ENCODE measurements around the gene CUX1. TPM values are rescaled to one million over a fixed set of nuclear protein-coding genes. Genes with fewer than 3 reads are reported as not detected.

Gene CUX1
- total RNA-seq, 4 donors from 2014 or later = 56.9 to 124 (median 93.2) TPM

- in situ Hi-C loops (cut with MboI; ENCODE audit: low pct_ligation_motif_present in 1 of 4, low pct_unique_long_range_greater_than_20kb in 1 of 4, low sequenced_read_pairs in 3 of 4) (no loop called here), intact Hi-C loops (cut with DNase I; ENCODE audit: low total_unique reads) (no loop called here)
- H3K4me3 ChIP-seq = no peak overlapping the region
- DNase-seq = no peak
- H3K4me1 ChIP-seq = no peaks in the 10 kb centered on the region
- 91% methylated on average over 5 to 6 of the region's 6 CpGs for WGBS, 2 donors (ENCODE audit: low coverage in 1 of 2)
- TF ChIP-seq, protein P1, sequence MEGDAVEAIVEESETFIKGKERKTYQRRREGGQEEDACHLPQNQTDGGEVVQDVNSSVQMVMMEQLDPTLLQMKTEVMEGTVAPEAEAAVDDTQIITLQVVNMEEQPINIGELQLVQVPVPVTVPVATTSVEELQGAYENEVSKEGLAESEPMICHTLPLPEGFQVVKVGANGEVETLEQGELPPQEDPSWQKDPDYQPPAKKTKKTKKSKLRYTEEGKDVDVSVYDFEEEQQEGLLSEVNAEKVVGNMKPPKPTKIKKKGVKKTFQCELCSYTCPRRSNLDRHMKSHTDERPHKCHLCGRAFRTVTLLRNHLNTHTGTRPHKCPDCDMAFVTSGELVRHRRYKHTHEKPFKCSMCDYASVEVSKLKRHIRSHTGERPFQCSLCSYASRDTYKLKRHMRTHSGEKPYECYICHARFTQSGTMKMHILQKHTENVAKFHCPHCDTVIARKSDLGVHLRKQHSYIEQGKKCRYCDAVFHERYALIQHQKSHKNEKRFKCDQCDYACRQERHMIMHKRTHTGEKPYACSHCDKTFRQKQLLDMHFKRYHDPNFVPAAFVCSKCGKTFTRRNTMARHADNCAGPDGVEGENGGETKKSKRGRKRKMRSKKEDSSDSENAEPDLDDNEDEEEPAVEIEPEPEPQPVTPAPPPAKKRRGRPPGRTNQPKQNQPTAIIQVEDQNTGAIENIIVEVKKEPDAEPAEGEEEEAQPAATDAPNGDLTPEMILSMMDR (IDR thresholded peaks at IDR 0.05) = no peak
- no peak for TF ChIP-seq EP300 (IDR thresholded peaks at IDR 0.05; ENCODE audit: low read depth)
- TF ChIP-seq POLR2AphosphoS5 (IDR thresholded peaks at IDR 0.05) = no peak
- TF ChIP-seq POLR2A (IDR thresholded peaks at IDR 0.05) = no peak
- H3K36me3 ChIP-seq = peaks cover 0 to 26% (median 6%) of the 10 kb centered on the region in 4 donors
- no peak overlapping the region for H3K27ac ChIP-seq
- H3K27me3 ChIP-seq = no peaks in the 10 kb centered on the region
- no peaks in the 10 kb centered on the region for H3K9me3 ChIP-seq
These were observed 368.9 kb downstream of the CUX1 start for GRCh38 chr7:102186306-102186705.

DNA sequence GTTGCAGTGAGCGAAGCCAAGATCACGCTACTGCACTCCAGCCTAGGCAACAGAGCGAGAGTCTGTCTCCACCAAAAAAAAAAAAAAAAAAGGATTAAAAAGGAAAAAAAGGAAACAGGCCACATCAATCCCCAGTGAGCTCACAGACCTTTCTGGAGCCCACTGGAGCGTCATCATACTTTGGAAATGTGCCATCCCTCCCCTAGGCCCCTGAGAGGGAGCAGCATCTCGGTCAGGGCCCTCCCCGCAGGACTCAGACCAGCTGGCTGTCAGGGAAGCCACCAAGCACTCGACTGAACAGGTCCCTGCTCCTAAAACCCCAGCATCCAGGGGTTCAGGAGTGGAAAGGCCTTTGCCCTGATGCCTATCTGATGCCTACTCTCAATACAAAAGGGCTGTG, 371.3 kb downstream of the CUX1 start:
- TF ChIP-seq POLR2A (IDR thresholded peaks at IDR 0.05) (no peak), EP300 (IDR thresholded peaks at IDR 0.05; ENCODE audit: low read depth) (no peak), POLR2AphosphoS5 (IDR thresholded peaks at IDR 0.05) (no peak)
- TF ChIP-seq, protein P1 (IDR thresholded peaks at IDR 0.05) = no peak
- in situ Hi-C loops (cut with MboI; ENCODE audit: low pct_ligation_motif_present in 1 of 4, low pct_unique_long_range_greater_than_20kb in 1 of 4, low sequenced_read_pairs in 3 of 4) = no loop called here
- H3K9me3 ChIP-seq = no peaks in the 10 kb centered on the region
- H3K27ac ChIP-seq = no peak overlapping the region
- intact Hi-C loops (cut with DNase I; ENCODE audit: low total_unique reads) = no loop called here
- H3K36me3 ChIP-seq = peaks cover 0 to 28% (median 6%) of the 10 kb centered on the region in 4 donors
- no peak for DNase-seq
- H3K4me3 ChIP-seq = no peak overlapping the region
- WGBS, 2 donors (ENCODE audit: low coverage in 1 of 2) = 93 to 95% methylated on average over 4 to 7 of the region's 7 CpGs
- H3K4me1 ChIP-seq = no peaks in the 10 kb centered on the region
- no peaks in the 10 kb centered on the region for H3K27me3 ChIP-seq

GRCh38 chr7:102189756-102190155, 372.3 kb downstream of the CUX1 start:
- Histone ChIP-seq H3K4me3 (no peak overlapping the region), H3K36me3 (peaks cover 0 to 38% (median 6%) of the 10 kb centered on the region in 4 donors), H3K9me3 (no peaks in the 10 kb centered on the region), H3K27me3 (no peaks in the 10 kb centered on the region), H3K4me1 (no peaks in the 10 kb centered on the region), H3K27ac (no peak overlapping the region)
- TF ChIP-seq EP300 (IDR thresholded peaks at IDR 0.05; ENCODE audit: low read depth) (no peak), POLR2A (IDR thresholded peaks at IDR 0.05) (no peak), POLR2AphosphoS5 (IDR thresholded peaks at IDR 0.05) (no peak)
- TF ChIP-seq, protein P1 (IDR thresholded peaks at IDR 0.05) = no peak
- no peak for DNase-seq
- intact Hi-C loops (cut with DNase I; ENCODE audit: low total_unique reads) (no loop called here), in situ Hi-C loops (cut with MboI; ENCODE audit: low pct_ligation_motif_present in 1 of 4, low pct_unique_long_range_greater_than_20kb in 1 of 4, low sequenced_read_pairs in 3 of 4) (no loop called here)
- 95% methylated on average over 7 of the region's 7 CpGs; no CpG with 5 or more reads in 1 of the 2 donors for WGBS, 2 donors (ENCODE audit: low coverage in 1 of 2)

GRCh38 chr7:102190776-102191350, 373.4 kb downstream of the CUX1 start:
- 84 to 94% methylated on average over 4 to 13 of the region's 13 CpGs for WGBS, 2 donors (ENCODE audit: low coverage in 1 of 2)
- in situ Hi-C loops (cut with MboI; ENCODE audit: low pct_ligation_motif_present in 1 of 4, low pct_unique_long_range_greater_than_20kb in 1 of 4, low sequenced_read_pairs in 3 of 4) = no loop called here
- no peaks in the 10 kb centered on the region for H3K4me1 ChIP-seq
- H3K36me3 ChIP-seq = peaks cover 0 to 41% (median 6%) of the 10 kb centered on the region in 4 donors
- no peak overlapping the region for H3K4me3 ChIP-seq
- no peak for DNase-seq
- TF ChIP-seq POLR2AphosphoS5 (IDR thresholded peaks at IDR 0.05) = no peak
- H3K9me3 ChIP-seq = no peaks in the 10 kb centered on the region
- no peak overlapping the region for H3K27ac ChIP-seq
- H3K27me3 ChIP-seq = no peaks in the 10 kb centered on the region
- intact Hi-C loops (cut with DNase I; ENCODE audit: low total_unique reads) = no loop called here
